Left kidney (tissue), 2 donors: ENCODE data around the gene OXTR. TPM values are rescaled to one million over a fixed set of nuclear protein-coding genes. Genes with fewer than 3 reads are reported as not detected.

ENCODE experiments used
- DNase-seq: peaks from one replicate; pipeline ENCODE4 v3.0.0-alpha.2; 2013
- polyA plus RNA-seq: library from polyadenylated mRNA; unstranded; fragments of 120-200 nt; gene quantifications from one replicate; pipeline ENCODE4 v1.2.1, GENCODE V29; 2013; ENCODE audit not compliant: insufficient read length

The OXTR gene
- polyA plus RNA-seq, 1 donor: 1.8 TPM

DNA sequence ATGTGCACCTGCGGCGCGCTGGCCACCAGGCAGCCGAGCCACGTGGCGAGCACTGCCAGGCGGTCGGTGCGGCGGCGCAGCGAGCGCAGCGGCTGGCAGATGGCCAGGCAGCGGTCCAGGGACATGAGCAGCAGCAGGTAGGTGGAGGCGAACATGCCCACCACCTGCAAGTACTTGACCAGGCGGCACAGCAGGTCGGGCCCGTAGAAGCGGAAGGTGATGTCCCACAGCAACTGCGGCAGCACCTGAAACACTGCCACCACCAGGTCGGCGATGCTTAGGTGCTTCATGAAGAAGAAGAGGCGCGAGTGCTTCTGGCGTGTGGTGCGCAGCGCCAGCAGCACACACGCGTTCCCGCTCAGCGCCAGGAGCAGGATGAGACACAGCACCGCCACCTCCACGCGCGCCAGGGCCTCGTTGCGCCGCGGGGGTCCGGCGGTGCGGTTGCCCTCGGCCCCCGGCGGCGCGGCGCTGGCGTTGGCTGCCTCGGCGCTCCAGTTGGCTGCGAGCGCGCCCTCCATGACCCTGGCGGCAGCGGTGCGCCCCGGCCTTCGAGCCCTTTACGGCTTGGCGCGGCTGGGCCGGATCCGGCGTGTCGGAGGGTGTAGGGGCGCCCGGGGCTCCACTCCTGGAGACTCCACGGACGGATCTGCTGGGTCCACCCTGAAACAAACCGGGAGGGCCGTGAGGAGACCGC lies 1.6 kb downstream of the OXTR start:
- peak; percentile 40 for DNase-seq

DNA sequence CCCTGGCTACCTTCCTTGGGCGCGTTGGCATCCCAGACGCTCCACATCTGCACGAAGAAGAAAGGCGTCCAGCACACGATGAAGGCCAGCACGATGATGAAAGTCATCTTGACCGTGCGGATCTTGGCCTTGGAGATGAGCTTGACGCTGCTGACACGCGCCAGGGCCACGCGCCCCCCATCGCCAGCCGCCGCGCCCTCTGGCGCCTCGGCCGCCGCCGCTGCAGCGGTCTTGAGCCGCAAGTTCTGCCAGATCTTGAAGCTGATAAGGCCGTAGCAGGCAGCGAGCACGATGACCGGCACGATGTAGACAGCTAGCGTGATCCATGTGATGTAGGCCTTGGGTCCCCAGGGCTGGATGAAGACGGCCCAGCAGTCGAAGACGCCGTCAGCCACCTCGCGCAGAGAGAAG lies 2.2 kb downstream of the OXTR start:
- no peak for DNase-seq

GRCh38 chr3:8766148-8766547 lies 3.3 kb downstream of the OXTR start:
- DNase-seq: no peak

DNA sequence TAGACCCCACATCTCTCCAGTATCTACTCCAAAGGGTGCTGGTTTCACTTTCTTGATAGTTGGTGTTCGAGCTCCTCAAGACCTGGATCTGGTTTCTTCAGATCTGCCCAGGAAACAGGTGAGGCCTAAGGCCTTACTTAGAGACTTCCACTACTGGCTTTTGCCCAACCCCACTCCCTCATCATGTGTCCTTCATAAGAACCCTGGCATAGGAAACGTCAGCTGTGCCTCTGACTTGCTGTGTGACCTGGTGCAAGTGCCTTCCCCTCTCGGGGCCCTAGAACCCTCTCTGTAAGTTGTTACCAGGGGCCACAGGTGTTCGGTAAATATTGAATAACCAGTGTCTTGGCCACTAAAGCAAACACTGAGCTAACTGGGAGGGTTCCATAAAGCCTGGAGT lies 3.9 kb downstream of the OXTR start:
- DNase-seq: no peak

DNA sequence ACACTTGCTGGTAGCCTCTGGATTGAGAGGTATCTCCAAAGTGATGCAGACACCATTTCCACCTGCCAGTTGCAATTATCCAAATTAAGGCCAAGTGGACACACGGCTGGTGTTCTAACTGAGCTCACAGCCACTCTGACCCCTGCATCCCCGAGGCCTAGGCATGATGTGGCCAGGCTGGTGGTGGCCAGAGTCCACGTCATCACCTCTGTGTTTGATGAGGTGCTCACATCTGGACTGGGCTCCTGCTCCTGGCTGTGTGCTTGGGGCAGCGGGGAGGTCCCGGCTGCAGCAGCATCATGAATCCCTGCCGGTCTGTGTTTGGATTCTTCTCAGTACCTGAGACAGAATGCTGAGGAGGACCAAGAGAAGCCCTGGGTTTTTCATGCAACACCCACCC lies 4.9 kb downstream of the OXTR start:
- DNase-seq: no peak

GRCh38 chr3:8762607-8763377 lies 6.6 kb downstream of the OXTR start:
- no peak for DNase-seq

DNA sequence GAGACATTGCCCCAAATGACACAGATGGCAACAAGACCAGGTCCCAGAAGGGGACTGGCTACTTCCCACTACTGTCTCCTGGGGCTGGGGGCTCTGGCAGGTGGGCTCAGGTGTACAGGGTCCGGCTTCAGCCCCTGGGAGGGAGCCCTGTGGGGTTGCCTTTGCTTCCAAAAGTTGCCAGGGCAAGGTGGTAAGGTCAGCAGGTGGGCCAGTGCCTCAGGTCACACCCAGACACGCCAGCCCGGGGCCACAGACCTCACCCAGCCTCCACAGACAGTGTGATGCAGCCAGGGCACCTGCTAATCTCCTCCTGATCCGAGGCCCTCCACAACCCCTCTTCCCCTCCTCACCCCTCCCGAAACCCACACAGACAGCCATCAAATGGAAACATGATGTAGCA lies 7.5 kb downstream of the OXTR start:
- DNase-seq: no peak

DNA sequence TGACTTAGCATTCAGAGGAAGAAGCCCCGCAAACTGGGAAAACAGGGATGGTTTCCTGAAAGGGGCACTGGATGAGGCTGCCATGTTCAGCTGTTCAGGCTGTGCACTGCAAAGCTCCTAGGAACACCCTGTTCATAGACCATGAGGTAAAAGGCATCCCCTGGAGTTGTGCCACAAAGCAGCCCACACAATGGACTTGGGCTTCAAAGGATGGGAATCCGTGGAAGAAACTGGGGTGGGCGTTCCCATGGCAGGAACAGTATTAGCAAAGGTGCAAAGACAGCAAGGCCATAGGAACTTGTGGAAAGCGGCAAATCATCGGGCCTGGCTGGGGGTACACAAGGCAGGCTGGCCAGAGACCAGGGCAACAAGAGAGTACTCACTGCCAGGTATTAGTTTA lies 8.9 kb downstream of the OXTR start:
- no peak for DNase-seq

- no peak for DNase-seq
These were observed 9.3 kb downstream of the OXTR start for GRCh38 chr3:8760091-8760490.

GRCh38 chr3:8759038-8759707 lies 10.2 kb downstream of the OXTR start:
- no peak for DNase-seq

- no peak for DNase-seq
These were observed 11.6 kb downstream of the OXTR start for GRCh38 chr3:8757551-8758518.

GRCh38 chr3:8756671-8757070 lies 12.7 kb downstream of the OXTR start:
- DNase-seq: no peak

DNA sequence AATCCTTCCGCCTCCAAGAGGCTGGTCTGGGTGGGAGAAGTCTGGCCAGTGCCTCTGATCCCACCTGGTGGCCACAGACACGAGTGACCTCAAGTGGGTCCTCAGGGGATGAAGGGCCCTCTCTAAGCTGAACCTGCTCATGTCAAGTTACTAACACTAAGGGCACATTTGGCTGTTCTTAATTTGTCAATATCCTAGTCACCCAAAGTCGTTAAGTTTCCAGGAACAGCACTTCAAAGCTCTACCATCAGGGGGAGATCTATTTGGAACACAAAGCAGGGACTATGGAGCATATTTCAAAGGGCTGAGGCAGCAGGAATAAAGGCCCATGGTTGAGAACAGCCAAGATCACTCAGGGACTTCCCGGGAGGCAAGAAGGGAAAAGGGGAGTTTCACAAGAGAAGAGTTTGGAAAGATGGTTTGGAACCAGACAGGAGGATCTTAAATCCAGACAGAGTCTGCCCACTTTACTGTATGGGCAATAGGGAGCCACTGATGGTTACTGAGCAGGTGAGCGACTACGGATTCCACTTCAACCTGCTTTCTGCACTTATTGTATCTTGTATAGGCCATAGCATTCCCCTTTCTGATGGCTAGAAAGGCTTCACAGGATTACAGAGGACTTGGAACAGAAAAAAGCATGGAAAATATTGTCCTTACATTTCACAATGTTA lies 13.7 kb downstream of the OXTR start:
- no peak for DNase-seq

DNA sequence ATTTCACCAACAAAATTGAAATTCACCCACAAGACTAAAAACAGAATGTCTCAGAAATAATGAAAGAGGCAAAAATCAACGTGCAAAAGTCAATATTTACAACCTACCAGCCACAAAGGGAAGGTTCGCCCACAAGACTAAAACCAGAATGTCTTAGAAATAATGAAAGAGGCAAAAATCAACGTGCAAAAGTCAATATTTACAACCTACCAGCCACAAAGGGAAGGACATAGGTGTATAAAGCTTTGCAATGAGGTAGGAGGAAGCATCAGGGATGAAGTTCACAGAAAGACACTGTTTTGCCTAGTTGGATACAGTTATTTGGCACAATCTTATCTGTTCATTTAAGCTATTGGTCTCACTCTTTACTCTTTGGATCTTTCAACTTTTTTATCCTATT lies 14.3 kb downstream of the OXTR start:
- no peak for DNase-seq

GRCh38 chr3:8752832-8753231 lies 16.6 kb downstream of the OXTR start:
- no peak for DNase-seq

- DNase-seq: no peak
These were observed 20.1 kb downstream of the OXTR start for GRCh38 chr3:8749316-8749715.

GRCh38 chr3:8746780-8747345 lies 22.6 kb downstream of the OXTR start:
- no peak for DNase-seq

GRCh38 chr3:8745619-8746370 lies 23.6 kb downstream of the OXTR start:
- no peak for DNase-seq

- DNase-seq: no peak
These were observed 25.5 kb downstream of the OXTR start for GRCh38 chr3:8743911-8744310.

DNA sequence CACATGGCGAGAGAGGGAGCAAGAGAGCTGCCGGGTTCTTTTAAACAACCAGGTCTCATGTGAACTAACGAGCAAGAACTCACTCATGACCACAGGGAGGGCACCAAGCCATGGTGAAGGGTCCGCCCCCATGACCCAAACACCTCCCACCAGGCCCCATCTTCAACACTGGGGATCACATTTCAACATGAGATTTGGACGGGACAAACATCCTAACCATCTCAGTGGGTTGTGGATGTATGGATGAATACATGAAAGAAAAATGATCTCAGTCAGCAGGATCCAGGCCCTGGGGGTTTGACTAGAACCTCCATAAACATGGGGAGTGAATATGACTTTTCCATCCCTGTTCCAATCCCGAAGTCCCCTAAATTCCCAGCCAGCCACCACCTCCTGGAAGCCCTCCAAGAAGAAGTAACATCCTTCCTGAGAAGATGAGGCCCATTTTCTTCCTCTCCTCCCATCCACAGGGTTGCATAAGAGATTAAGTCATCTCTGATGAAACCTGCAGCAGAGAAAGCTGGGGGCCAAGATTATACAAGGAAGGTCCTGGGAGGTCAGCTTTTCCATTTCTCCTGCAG lies 26.3 kb downstream of the OXTR start:
- no peak for DNase-seq
